ENCODE results near the gene SHISA6.

DNA sequence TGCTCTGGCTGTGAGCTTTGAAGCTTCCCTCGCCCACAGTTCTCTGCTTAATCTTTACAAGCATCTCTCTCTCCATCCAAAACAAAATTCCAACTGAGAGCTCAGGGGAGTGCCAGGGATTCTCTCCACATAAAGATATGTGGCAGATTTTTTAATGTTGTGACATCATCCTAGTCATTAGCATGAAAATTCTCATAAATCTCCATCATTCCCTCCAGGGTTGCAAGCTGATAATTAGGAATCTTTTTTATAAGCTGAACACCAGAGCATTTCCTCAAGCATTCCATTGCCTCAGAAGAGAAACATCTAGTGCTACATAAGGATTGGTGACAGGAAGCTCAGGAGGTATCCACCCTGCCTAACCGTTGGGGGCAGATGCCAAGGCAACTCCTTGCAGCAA is 274.9 kb downstream of the SHISA6 start:
- TF ChIP-seq TAF1 (IDR thresholded peaks at IDR 0.05; ENCODE audit: borderline replicate concordance, insufficient read depth, low read length) (no peak), POLR2AphosphoS5 (IDR thresholded peaks at IDR 0.05; ENCODE audit: low read depth, low read length) (no peak), SIN3A (IDR thresholded peaks at IDR 0.05; ENCODE audit: borderline replicate concordance, insufficient read depth, low read length) (no peak)
- TF ChIP-seq, protein P1, sequence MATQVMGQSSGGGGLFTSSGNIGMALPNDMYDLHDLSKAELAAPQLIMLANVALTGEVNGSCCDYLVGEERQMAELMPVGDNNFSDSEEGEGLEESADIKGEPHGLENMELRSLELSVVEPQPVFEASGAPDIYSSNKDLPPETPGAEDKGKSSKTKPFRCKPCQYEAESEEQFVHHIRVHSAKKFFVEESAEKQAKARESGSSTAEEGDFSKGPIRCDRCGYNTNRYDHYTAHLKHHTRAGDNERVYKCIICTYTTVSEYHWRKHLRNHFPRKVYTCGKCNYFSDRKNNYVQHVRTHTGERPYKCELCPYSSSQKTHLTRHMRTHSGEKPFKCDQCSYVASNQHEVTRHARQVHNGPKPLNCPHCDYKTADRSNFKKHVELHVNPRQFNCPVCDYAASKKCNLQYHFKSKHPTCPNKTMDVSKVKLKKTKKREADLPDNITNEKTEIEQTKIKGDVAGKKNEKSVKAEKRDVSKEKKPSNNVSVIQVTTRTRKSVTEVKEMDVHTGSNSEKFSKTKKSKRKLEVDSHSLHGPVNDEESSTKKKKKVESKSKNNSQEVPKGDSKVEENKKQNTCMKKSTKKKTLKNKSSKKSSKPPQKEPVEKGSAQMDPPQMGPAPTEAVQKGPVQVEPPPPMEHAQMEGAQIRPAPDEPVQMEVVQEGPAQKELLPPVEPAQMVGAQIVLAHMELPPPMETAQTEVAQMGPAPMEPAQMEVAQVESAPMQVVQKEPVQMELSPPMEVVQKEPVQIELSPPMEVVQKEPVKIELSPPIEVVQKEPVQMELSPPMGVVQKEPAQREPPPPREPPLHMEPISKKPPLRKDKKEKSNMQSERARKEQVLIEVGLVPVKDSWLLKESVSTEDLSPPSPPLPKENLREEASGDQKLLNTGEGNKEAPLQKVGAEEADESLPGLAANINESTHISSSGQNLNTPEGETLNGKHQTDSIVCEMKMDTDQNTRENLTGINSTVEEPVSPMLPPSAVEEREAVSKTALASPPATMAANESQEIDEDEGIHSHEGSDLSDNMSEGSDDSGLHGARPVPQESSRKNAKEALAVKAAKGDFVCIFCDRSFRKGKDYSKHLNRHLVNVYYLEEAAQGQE (IDR thresholded peaks at IDR 0.05; ENCODE audit: insufficient read depth in 1 of 2, low read depth in 2 of 2, low read length in 2 of 2): no peak

All from PFSK-1 (cell line).